ENCODE data around the gene HACD3. TPM values are rescaled to one million over a fixed set of nuclear protein-coding genes. Genes with fewer than 3 reads are reported as not detected.
"Not testable (repeated sequence)": the region's sequence is repeated elsewhere in the genome, so short reads cannot be mapped to it uniquely, and the experiment has no call there.

Gene HACD3
- total and polyA plus RNA-seq, 7 donors, result 3.7 to 8.8 (median 6.5) TPM

GRCh38 chr15:65535192-65535591 is 4.9 kb downstream of the HACD3 start:
- WGBS, 3 donors, result 95 to 96% (median 96%) methylated on average over 4 of the region's 4 CpGs
- intact Hi-C loops (cut with DNase I), result no loop called here
- DNase-seq, result no peak
- Histone ChIP-seq H3K27ac (no peak overlapping the region), H3K36me3 (ENCODE audit: insufficient read depth in 1 of 2, low read depth in 1 of 2) (peaks cover 2 to 7% of the 10 kb centered on the region in 2 donors), H3K4me3 (no peak overlapping the region), H3K4me1 (peaks cover 18% of the 10 kb centered on the region), H3K9me3 (no peaks in the 10 kb centered on the region), H3K27me3 (ENCODE audit: insufficient read depth in 3 of 3, low read length in 2 of 3) (no peaks in the 10 kb centered on the region)
- no peak for TF ChIP-seq CTCF (IDR thresholded peaks at IDR 0.05)
- ATAC-seq, result no peak

- 71 to 94% (median 89%) methylated on average over 1 of the region's 1 CpG for WGBS, 3 donors
- intact Hi-C loops (cut with DNase I), result no loop called here
- no peaks in the 10 kb centered on the region for H3K4me1 ChIP-seq
Observed at GRCh38 chr15:65540314-65540713, 10.1 kb downstream of the HACD3 start.

GRCh38 chr15:65541231-65541820 is 11.1 kb downstream of the HACD3 start:
- Histone ChIP-seq H3K27me3 (ENCODE audit: insufficient read depth in 3 of 3, low read length in 2 of 3) (no peaks in the 10 kb centered on the region), H3K27ac (no peak overlapping the region), H3K4me1 (peaks cover 2% of the 10 kb centered on the region), H3K4me3 (no peak overlapping the region), H3K9me3 (no peaks in the 10 kb centered on the region), H3K36me3 (ENCODE audit: insufficient read depth in 1 of 2, low read depth in 1 of 2) (no peaks in the 10 kb centered on the region)
- TF ChIP-seq CTCF (IDR thresholded peaks at IDR 0.05), result no peak
- intact Hi-C loops (cut with DNase I), result no loop called here
- no peak for ATAC-seq
- 97 to 98% (median 98%) methylated on average over 3 of the region's 3 CpGs for WGBS, 3 donors
- no peak for DNase-seq

More at GRCh38 chr15:65540314-65540713, 10.1 kb downstream of the HACD3 start:
- ATAC-seq (no peak), DNase-seq (no peak)
- Histone ChIP-seq H3K36me3 (ENCODE audit: insufficient read depth in 1 of 2, low read depth in 1 of 2) (peaks cover 0 to 6% of the 10 kb centered on the region in 2 donors), H3K27ac (no peak overlapping the region), H3K9me3 (no peaks in the 10 kb centered on the region), H3K4me3 (no peak overlapping the region), H3K27me3 (ENCODE audit: insufficient read depth in 3 of 3, low read length in 2 of 3) (no peaks in the 10 kb centered on the region)
- no peak for TF ChIP-seq CTCF (IDR thresholded peaks at IDR 0.05)

- Histone ChIP-seq H3K36me3 (ENCODE audit: insufficient read depth in 1 of 2, low read depth in 1 of 2) (peaks cover 0 to 7% of the 10 kb centered on the region in 2 donors), H3K9me3 (no peaks in the 10 kb centered on the region), H3K4me3 (no peak overlapping the region), H3K27ac (no peak overlapping the region), H3K4me1 (peaks cover 17% of the 10 kb centered on the region), H3K27me3 (ENCODE audit: insufficient read depth in 3 of 3, low read length in 2 of 3) (no peaks in the 10 kb centered on the region)
- TF ChIP-seq CTCF (IDR thresholded peaks at IDR 0.05), result no peak
- ATAC-seq (no peak), DNase-seq (no peak)
- intact Hi-C loops (cut with DNase I), result no loop called here
Observed at GRCh38 chr15:65547841-65548240, 17.6 kb downstream of the HACD3 start.

GRCh38 chr15:65549288-65549687 is 19.0 kb downstream of the HACD3 start:
- 96 to 98% (median 98%) methylated on average over 9 of the region's 9 CpGs for WGBS, 3 donors
- intact Hi-C loops (cut with DNase I); ATAC-seq: not testable (repeated sequence)

More at GRCh38 chr15:65549288-65549687, 19.0 kb downstream of the HACD3 start:
- not testable (repeated sequence) for H3K9me3 ChIP-seq; H3K27me3 ChIP-seq (ENCODE audit: insufficient read depth in 3 of 3, low read length in 2 of 3); H3K27ac ChIP-seq; H3K36me3 ChIP-seq (ENCODE audit: insufficient read depth in 1 of 2, low read depth in 1 of 2); H3K4me3 ChIP-seq; DNase-seq
- peaks cover 17% of the 10 kb centered on the region for H3K4me1 ChIP-seq

Data from psoas muscle (tissue), 8 donors.